Natural killer cell (primary cell): Measurements from ENCODE around the gene PTCRA. TPM values are rescaled to one million over a fixed set of nuclear protein-coding genes. Genes with fewer than 3 reads are reported as not detected.

Experiments used
- ATAC-seq, 3 donors: fragments of 150-1000 bp in 2 of 3; fragments of 200-7000 bp in 1 of 3; cut with Tn5 transposase; 1 replicate in 1 of 3; 2 replicates in 2 of 3; pipeline ENCODE4 v1.10.0; 2021; ENCODE audit warnings: mild to moderate bottlenecking in 2 of 3, moderate library complexity in 2 of 3
- DNase-seq, 2 donors: peaks; one replicate each; pipeline versions ENCODE4 v3.0.0 to v3.0.0-alpha.2; 2013 to 2021; ENCODE audit warnings: mixed read lengths in 1 of 2
- H3K27ac ChIP-seq: one replicate; pipeline ENCODE4 v1.5.1; 2013; ENCODE audit warnings: mild to moderate bottlenecking, low read length
- H3K27me3 ChIP-seq: one replicate; pipeline ENCODE4 v1.6.1; 2013; ENCODE audit warnings: low read length; ENCODE audit not compliant: control insufficient read depth, insufficient read depth
- H3K36me3 ChIP-seq: one replicate; pipeline ENCODE4 v1.6.1; 2013; ENCODE audit warnings: low read length; ENCODE audit not compliant: control insufficient read depth, insufficient read depth
- H3K4me1 ChIP-seq: one replicate; pipeline ENCODE4 v1.6.1; 2013; ENCODE audit warnings: low read length; ENCODE audit not compliant: control insufficient read depth, insufficient read depth
- H3K4me3 ChIP-seq: one replicate; pipeline ENCODE4 v1.5.1; 2013; ENCODE audit warnings: low read length
- H3K9me3 ChIP-seq: one replicate; pipeline ENCODE4 v1.6.1; 2013; ENCODE audit warnings: low read length; ENCODE audit not compliant: control insufficient read depth, insufficient read depth
- H3K27ac Mint-ChIP-seq, 2 donors: one replicate each; pipeline ENCODE4 v1.8.0; 2022; ENCODE audit warnings: mild to moderate bottlenecking in 2 of 2, mixed read lengths in 2 of 2, moderate library complexity in 1 of 2
- H3K27me3 Mint-ChIP-seq, 2 donors: one replicate each; pipeline ENCODE4 v1.8.0; 2022; ENCODE audit warnings: low read depth in 2 of 2, mixed read lengths in 2 of 2
- H3K36me3 Mint-ChIP-seq: one replicate; pipeline ENCODE4 v1.8.0; 2022; ENCODE audit warnings: mixed read lengths
- H3K4me1 Mint-ChIP-seq, 2 donors: one replicate each; pipeline ENCODE4 v1.8.0; 2022; ENCODE audit warnings: mixed read lengths in 2 of 2
- H3K4me3 Mint-ChIP-seq: one replicate; pipeline ENCODE4 v1.8.0; 2022; ENCODE audit warnings: mild to moderate bottlenecking, moderate library complexity, mixed read lengths
- H3K9me3 Mint-ChIP-seq, 2 donors: one replicate each; pipeline ENCODE4 v1.8.0; 2022; ENCODE audit warnings: mixed read lengths in 2 of 2
- CTCF ChIP-seq: fragments of 200-600 bp; IDR thresholded peaks from one replicate; pipeline ENCODE4 v1.8.0; 2022; ENCODE audit warnings: antibody characterized with exemption
- WGBS: methylation state at CpG from one replicate; pipeline ENCODE4 v1.1.7; 2013; ENCODE audit warnings: missing lambda C conversion rate; ENCODE audit not compliant: insufficient coverage; 5-methylcytosine and 5-hydroxymethylcytosine counted together
- intact Hi-C: fragments of 100-400 bp; cut with micrococcal nuclease; formaldehyde crosslinking; loops from one replicate; pipeline ENCODE4 v1.14.2; 2022
- total RNA-seq, 4 donors: library from RNA; stranded (reverse); fragments of 120-200 nt in 1 of 4; gene quantifications; one replicate each; pipeline versions ENCODE4 v1.2.3 to v1.2.4, GENCODE V29; 2013 to 2022

PTCRA gene
- total RNA-seq, 3 donors from 2014 or later (not counting 1 experiment from before 2014, with no cell fraction given), result 3.7 to 4.7 TPM; not detected in 1

- Histone ChIP-seq H3K9me3 (no peaks in the 10 kb centered on the region), H3K27me3 (no peaks in the 10 kb centered on the region), H3K4me1 (peaks cover 14% of the 10 kb centered on the region), H3K27ac (no peak overlapping the region), H3K36me3 (no peaks in the 10 kb centered on the region), H3K4me3 (no peak overlapping the region)
- WGBS, result 94% methylated on average over 23 of the region's 23 CpGs
- no peaks in the 10 kb centered on the region for H3K36me3 Mint-ChIP-seq
- ATAC-seq, result no peak
- H3K9me3 Mint-ChIP-seq, result no peaks in the 10 kb centered on the region
- no peaks in the 10 kb centered on the region for H3K27me3 Mint-ChIP-seq
- no peak overlapping the region for H3K4me3 Mint-ChIP-seq
- H3K27ac Mint-ChIP-seq, result no peak overlapping the region
- no peak for DNase-seq
- no peak for TF ChIP-seq CTCF
- peaks cover 20 to 22% of the 10 kb centered on the region in 2 donors for H3K4me1 Mint-ChIP-seq
- intact Hi-C loops, result no loop called here
Observed at GRCh38 chr6:42925248-42925857, 9.5 kb downstream of the PTCRA start.

- ATAC-seq, result peak; percentile 77 to 91 (median 86)
- no peaks in the 10 kb centered on the region for H3K27me3 Mint-ChIP-seq
- H3K4me1 ChIP-seq, result peaks cover 47% of the 10 kb centered on the region
- H3K36me3 ChIP-seq, result peaks cover 11% of the 10 kb centered on the region
- H3K4me3 Mint-ChIP-seq, result peak within 1 kb of the TSS; percentile 97
- intact Hi-C loops, result loop anchor here (1.0 kb wide), 4 partner anchors 50 to 242 kb away; partner anchors contain the start of genes KLHDC3, PEX6, PPP2R5D and SRF
- peak within 1 kb of the TSS; percentile 94 to 98 for H3K27ac Mint-ChIP-seq
- under 1% methylated on average over 62 of the region's 63 CpGs for WGBS
- H3K4me1 Mint-ChIP-seq, result peaks cover 48 to 58% of the 10 kb centered on the region in 2 donors
- no peaks in the 10 kb centered on the region for H3K36me3 Mint-ChIP-seq
- no peaks in the 10 kb centered on the region for H3K9me3 Mint-ChIP-seq
- H3K27me3 ChIP-seq, result no peaks in the 10 kb centered on the region
- DNase-seq, result peak; percentile 91 to 97
- H3K9me3 ChIP-seq, result no peaks in the 10 kb centered on the region
- peak within 1 kb of the TSS; percentile 98 for H3K27ac ChIP-seq
- peak within 1 kb of the TSS; percentile 76 for H3K4me3 ChIP-seq
- TF ChIP-seq CTCF, result no peak
Observed at GRCh38 chr6:42928986-42929820, 13.3 kb downstream of the PTCRA start, which contains the start of gene CNPY3. Gene CNPY3, plus strand, starts transcription at chr6:42929480. Its CDS starts 91 bp downstream, at chr6:42929571.

- TF ChIP-seq CTCF, result no peak
- peak overlapping the region; percentile 98 for H3K27ac ChIP-seq
- ATAC-seq, result peak; percentile 25 to 52 (median 39)
- 0% methylated on average over 16 of the region's 16 CpGs for WGBS
- no peaks in the 10 kb centered on the region for H3K27me3 ChIP-seq
- DNase-seq, result peak; percentile 52 to 81
- Mint-ChIP-seq H3K4me1 (peaks cover 48 to 58% of the 10 kb centered on the region in 2 donors), H3K27me3 (no peaks in the 10 kb centered on the region), H3K4me3 (peak overlapping the region; percentile 97), H3K27ac (peak overlapping the region; percentile 94 to 98), H3K9me3 (no peaks in the 10 kb centered on the region), H3K36me3 (no peaks in the 10 kb centered on the region)
- H3K9me3 ChIP-seq, result no peaks in the 10 kb centered on the region
- H3K4me1 ChIP-seq, result peaks cover 47% of the 10 kb centered on the region
- peaks cover 18% of the 10 kb centered on the region for H3K36me3 ChIP-seq
- intact Hi-C loops, result loop anchor here (1.0 kb wide), 4 partner anchors 49 to 241 kb away; partner anchors contain the start of genes KLHDC3, PEX6, PPP2R5D and SRF
- peak overlapping the region; percentile 76 for H3K4me3 ChIP-seq
Observed at GRCh38 chr6:42929821-42930360, 14.0 kb downstream of the PTCRA start.
